ENCODE data around the gene RANBP10. TPM values are rescaled to one million over a fixed set of nuclear protein-coding genes. Genes with fewer than 3 reads are reported as not detected.

Gene RANBP10
- total and polyA plus RNA-seq, 2 experiments from 2014 or later = 9.0 to 13.6 TPM

GRCh38 chr16:67790071-67790470 is 16.3 kb downstream of the RANBP10 start (continued):
- TF ChIP-seq ZNF331 (CRISPR knock-in tag; IDR thresholded peaks at IDR 0.05; ENCODE audit: low read depth) (no peak), NANOG (IDR thresholded peaks at IDR 0.05; ENCODE audit: borderline replicate concordance) (no peak), CREB1 (CRISPR knock-in tag; IDR thresholded peaks at IDR 0.05; ENCODE audit: low read depth) (no peak), EZH2 (IDR thresholded peaks at IDR 0.05; ENCODE audit: low read depth, unreplicated experiment) (no peak), ETS1 (IDR thresholded peaks at IDR 0.05) (no peak), EZH2phosphoT487 (IDR thresholded peaks at IDR 0.05; ENCODE audit: unreplicated experiment) (no peak), REST (IDR thresholded peaks at IDR 0.05; ENCODE audit: unreplicated experiment) (no peak)

- no peak overlapping the region for H3K27ac Mint-ChIP-seq
- H3K27me3 ChIP-seq (ENCODE audit: insufficient read depth) = no peaks in the 10 kb centered on the region
- H2AFZ ChIP-seq = no peak overlapping the region
- H3K4me3 Mint-ChIP-seq = no peak overlapping the region
- H3K9me3 Mint-ChIP-seq = no peaks in the 10 kb centered on the region
- H3K4me1 ChIP-seq (ENCODE audit: insufficient read depth) = no peaks in the 10 kb centered on the region
- H3K27me3 Mint-ChIP-seq (ENCODE audit: insufficient read depth, low read depth, poor library complexity) = peaks cover 2% of the 10 kb centered on the region
- ATAC-seq (no peak), DNase-seq (ENCODE audit: low spot score) (no peak)
- H3K79me2 ChIP-seq (replicated peaks; ENCODE audit: insufficient read depth) = peaks cover 18% of the 10 kb centered on the region; the same call in 1 of the 2 replicates
- no peak overlapping the region for H3K4me3 ChIP-seq
- TF ChIP-seq POLR2AphosphoS5 (IDR thresholded peaks at IDR 0.05; ENCODE audit: low read depth) = no peak
- no peak for TF ChIP-seq STAT1 (IDR thresholded peaks at IDR 0.05; ENCODE audit: unreplicated experiment)
- TF ChIP-seq CREB1 (CRISPR knock-in tag; IDR thresholded peaks at IDR 0.05; ENCODE audit: low read depth) = no peak
- TF ChIP-seq ZNF114 (CRISPR knock-in tag; IDR thresholded peaks at IDR 0.05) = no peak
- TF ChIP-seq NANOG (IDR thresholded peaks at IDR 0.05; ENCODE audit: borderline replicate concordance) = no peak
- no peak for TF ChIP-seq ZNF331 (CRISPR knock-in tag; IDR thresholded peaks at IDR 0.05; ENCODE audit: low read depth)
- H3K9me2 ChIP-seq (ENCODE audit: insufficient read depth) = no peaks in the 10 kb centered on the region
- no peak overlapping the region for H3K4me2 ChIP-seq
- H3K36me3 Mint-ChIP-seq (ENCODE audit: low read depth) = no peaks in the 10 kb centered on the region; the same call in 2 of the 3 replicates
- H3K36me3 ChIP-seq (ENCODE audit: insufficient read depth) = no peaks in the 10 kb centered on the region
- H3K27ac ChIP-seq (ENCODE audit: low read depth) = no peak overlapping the region
- H4K20me1 ChIP-seq (replicated peaks; ENCODE audit: insufficient read depth) = peaks cover 4% of the 10 kb centered on the region; the same call in 1 of the 2 replicates
- H3F3A ChIP-seq (replicated peaks; ENCODE audit: low read depth) = 0 out of 2 replicates have a peak, but pooled peaks cover under 1% of the 10 kb centered on the region
- no peaks in the 10 kb centered on the region for H3K4me1 Mint-ChIP-seq
Observed at GRCh38 chr16:67786491-67786890, 19.9 kb downstream of the RANBP10 start.
